Fibroblast of lung (primary cell): ENCODE results near the gene GBP7.

Experiments
- EZH2 ChIP-seq: IDR thresholded peaks from 2 replicates; pipeline ENCODE4 v1.5.1; 2012; ENCODE audit warnings: low read length, control low read depth, mild to moderate bottlenecking; ENCODE audit errors: missing control alignments
- TF ChIP-seq, protein P1 (sequence below), 2 donors: IDR thresholded peaks in 1 of 2; conservative IDR thresholded peaks in 1 of 2; 1 replicate in 1 of 2; 2 replicates in 1 of 2; pipeline ENCODE4 v1.5.1; 2011 to 2012; ENCODE audit warnings: low read length in 2 of 2, control low read depth in 1 of 2, inconsistent platforms in 1 of 2, low read depth in 1 of 2, mild to moderate bottlenecking in 1 of 2

DNA sequence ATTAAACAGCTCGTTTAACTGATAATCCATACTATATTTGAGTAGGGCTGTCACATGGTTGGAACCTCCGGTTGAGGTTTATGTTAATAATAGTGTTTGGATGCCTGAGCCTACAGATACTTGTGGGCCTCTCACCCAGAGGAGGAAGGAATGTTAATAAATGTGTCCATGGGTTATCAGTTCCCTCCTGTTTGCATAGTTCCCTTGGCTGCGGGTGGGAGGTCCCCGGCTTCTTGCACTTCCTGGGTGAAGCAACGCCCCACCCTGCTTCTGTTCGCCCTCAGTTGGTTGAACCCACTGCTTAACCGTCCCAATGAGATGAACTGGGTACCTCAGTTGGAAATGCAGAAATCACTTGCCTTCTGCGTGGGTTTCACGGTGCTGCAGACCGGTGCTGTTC lies 87.2 kb downstream of the GBP7 start:
- TF ChIP-seq, protein P1, sequence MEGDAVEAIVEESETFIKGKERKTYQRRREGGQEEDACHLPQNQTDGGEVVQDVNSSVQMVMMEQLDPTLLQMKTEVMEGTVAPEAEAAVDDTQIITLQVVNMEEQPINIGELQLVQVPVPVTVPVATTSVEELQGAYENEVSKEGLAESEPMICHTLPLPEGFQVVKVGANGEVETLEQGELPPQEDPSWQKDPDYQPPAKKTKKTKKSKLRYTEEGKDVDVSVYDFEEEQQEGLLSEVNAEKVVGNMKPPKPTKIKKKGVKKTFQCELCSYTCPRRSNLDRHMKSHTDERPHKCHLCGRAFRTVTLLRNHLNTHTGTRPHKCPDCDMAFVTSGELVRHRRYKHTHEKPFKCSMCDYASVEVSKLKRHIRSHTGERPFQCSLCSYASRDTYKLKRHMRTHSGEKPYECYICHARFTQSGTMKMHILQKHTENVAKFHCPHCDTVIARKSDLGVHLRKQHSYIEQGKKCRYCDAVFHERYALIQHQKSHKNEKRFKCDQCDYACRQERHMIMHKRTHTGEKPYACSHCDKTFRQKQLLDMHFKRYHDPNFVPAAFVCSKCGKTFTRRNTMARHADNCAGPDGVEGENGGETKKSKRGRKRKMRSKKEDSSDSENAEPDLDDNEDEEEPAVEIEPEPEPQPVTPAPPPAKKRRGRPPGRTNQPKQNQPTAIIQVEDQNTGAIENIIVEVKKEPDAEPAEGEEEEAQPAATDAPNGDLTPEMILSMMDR (conservative IDR thresholded peaks at IDR 0.05 in 1 of 2, IDR thresholded peaks at IDR 0.05 in 1 of 2; ENCODE audit: low read depth in 1 of 2, low read length in 2 of 2), result no peak
- TF ChIP-seq EZH2, result no peak
